ENCODE results near the gene MED17. TPM values are rescaled to one million over a fixed set of nuclear protein-coding genes. Genes with fewer than 3 reads are reported as not detected.
"Not testable (repeated sequence)": the region's sequence is repeated elsewhere in the genome, so short reads cannot be mapped to it uniquely, and the experiment has no call there.

The MED17 gene
- total RNA-seq (2014; rRNA removed), result 27.9 and 28.9 TPM in 2 replicates
- 11.4 TPM for polyA plus RNA-seq (2012)

DNA sequence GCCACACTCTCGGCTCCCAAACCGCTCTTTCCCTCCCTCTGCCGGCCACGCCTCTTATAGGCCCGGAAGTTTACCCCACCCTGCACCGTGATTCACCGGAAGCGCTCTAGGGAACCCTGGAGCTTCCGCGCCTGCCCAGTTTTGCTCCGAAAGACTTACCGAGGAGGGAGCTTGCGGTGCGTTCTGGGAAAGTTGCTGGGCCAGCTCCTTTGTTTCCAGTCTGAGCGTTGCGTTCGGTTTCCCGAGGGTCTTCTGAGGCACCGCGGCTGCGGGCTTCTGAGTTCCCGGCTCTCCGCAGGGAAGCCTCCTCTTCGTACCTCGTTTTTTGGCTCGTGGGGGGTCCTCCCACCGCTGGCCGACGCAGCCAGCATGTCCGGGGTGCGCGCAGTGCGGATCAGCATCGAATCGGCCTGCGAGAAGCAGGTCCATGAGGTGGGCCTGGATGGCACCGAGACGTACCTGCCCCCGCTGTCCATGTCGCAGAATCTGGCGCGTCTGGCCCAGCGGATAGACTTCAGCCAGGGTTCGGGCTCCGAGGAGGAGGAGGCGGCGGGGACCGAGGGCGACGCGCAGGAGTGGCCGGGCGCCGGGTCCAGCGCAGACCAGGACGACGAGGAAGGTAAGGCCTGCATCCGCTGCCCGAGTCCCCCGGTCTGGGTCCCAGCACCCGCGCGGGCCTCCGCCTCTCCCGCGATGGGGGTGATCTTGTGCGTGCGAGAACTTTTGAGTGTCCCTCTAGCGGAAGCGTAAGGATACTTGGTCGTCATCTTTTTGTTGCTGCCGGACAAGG, at the start of gene MED17:
Gene MED17 (plus strand): TSS at position 138 of the 790 bp plus-strand sequence. CDS start 232 bp downstream, at position 370.
- DNase-seq (ENCODE audit: low read depth), result peak; percentile 93

DNA sequence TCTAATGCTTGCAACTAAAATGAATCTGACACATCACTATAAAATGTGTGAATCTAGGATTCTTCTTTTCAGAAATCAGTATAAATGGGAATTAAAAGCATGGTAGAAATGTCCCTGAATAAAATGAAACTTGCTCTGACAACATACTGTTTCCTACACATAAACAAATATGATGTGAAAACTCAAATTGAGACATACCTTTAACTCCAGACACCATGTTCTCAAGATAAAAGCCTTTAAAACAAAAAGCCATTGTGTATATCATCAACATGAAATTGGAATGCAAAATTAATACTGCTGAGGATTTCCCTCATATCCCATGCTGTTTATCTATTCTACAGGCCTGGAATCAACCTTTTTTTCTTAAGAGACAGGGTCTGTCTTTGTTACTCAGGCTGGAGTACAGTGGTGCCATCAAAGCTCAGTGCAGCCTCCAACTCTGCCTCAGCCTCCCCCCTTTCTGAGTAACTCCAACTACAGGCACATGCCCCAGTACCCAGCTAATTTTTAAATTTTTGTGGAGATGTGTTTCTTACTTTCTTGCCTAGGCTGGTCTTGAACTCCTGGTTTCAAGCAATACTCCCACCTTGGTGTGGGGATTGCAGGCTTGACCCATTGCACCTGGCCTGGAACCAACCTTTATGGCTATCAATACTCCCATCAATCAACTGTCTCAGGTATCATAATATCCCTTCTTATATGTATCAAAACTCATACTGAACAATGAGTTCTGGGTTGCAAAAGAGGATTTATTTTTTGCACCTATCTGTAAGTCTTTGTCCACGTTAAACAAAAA, 49.5 kb upstream of the MED17 start:
- DNase-seq (ENCODE audit: low read depth), result no peak

DNA sequence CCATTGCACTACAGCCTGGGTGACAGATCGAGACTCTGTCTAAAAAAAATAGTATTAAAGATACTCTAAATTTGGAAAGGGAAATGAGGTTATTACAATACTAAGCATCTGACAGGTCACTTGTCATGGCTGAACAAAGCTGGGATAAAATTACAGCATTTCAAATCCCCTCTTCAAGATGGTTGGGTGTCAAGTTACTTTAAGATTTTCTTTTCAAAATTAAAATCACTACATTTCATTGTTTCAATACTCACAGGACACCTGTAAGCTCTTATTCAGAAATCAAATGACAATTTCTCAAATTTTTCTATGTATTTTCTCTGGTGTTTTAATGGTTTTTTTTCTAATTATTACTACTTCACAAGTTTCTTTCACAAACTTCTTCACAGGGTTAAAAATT, 48.5 kb upstream of the MED17 start:
- no peak for DNase-seq (ENCODE audit: low read depth)

DNA sequence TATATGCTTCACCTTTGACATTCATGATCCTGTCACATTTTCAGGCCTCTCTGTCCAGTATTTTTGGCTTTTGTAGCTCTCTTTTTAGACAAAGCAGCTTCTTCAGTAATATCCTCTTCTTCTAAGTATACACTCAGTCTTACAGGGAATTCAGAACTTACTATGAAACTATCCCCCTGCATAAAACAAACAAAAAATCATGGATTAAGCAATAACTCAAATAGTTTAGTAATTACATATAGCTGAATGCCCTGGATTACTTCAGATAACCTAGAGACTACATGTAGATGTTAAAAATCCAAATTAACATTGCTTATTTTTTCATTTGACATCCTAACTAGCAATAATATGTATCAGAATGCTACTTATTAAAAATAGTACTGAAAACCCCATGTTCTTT, 48.0 kb upstream of the MED17 start:
- DNase-seq (ENCODE audit: low read depth), result no peak

DNA sequence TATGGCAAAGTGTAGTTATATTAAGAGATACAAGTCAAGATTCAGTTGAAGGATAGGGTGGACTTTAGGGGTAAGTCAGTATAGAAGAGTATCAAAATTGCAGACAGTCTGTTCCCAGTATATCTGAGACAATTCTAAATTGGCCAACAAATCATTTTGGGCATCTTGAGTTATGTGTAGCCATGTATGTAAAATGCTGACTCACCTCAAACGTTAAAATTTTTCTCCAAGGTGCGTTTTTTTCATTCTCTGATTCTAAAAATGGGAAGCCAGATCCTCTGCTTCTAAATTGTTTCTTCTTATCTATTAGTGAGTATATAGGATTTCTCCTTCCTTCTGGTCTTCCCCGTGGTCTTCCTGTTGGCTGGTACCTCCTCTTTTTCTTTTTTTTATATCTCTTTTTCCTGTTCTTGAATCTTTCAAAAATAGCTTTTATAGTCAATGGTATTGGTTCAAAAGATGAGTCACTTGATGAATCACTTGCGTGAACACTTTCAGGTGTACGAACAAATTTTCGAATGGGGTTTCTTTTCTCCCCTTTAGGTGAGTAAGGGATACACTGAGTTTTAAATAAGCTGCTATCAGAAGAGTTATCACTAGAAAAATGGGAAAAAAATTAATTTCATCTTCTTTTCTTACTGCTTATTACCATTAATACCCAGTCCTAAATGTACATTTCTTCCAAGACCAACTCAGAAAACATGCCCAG, 46.0 kb upstream of the MED17 start:
- no peak for DNase-seq (ENCODE audit: low read depth)

DNA sequence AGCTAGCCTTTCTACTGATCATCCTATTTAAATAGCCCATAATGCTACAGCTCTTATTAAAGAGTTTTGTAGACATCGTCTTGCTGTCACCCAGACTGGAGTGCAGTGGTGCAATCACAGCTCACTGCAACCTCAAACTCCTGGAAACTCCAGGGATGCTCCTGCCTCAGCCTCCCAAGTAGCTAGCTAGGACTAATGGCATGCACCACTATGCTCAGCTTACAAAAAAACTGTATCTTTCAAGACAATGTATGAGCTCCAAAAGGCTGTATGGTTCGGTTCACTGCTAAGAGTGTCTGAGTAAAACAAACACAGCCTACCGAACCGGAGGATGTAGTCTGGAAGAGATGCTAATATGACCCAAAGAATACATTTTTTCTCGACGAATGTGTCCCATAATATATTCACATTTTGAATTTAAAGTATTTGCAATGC, 45.4 kb upstream of the MED17 start:
- DNase-seq (ENCODE audit: low read depth), result no peak

GRCh38 chr11:93740031-93740729, 43.9 kb upstream of the MED17 start:
- peak; percentile 42 for DNase-seq (ENCODE audit: low read depth)

- DNase-seq (ENCODE audit: low read depth), result peak; percentile 67
Measured at GRCh38 chr11:93740730-93741093, 43.4 kb upstream of the MED17 start.

DNA sequence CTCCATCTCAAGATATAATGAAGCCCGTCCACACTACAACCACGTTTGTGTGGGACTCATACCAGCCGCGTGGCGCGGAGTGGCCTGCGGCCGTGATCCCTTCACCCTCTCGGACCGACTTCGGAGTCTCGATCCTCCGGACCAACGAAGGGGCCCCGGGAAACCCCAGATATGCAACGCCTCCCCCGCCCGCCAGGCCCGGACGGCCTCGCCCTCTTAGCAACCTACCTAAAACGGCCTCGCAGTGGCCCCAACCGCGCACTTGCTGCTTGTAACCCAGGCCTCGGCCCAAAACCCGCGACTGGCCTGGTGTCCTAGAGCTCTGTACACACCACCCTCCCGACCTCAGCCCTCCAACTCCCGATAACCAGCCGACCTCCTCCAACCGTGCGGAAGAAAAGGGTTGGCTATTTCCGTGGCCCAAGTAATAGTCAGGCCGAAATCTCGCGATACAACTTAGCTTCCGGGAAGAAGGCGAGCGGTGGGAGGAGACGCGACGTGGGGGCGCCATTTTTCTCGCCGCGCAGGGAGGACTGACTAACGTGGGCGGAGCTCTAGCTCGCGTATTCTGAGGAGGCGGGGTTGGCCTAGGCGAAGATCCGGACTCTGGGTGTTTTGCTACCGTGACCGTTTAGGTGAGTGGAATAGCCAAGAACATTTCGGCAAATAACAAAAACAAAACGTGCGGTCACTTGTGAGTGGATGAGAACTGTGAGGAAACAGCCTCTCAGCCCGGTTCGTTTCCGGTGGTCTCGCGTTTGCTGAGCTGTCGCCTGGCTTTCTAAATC, 42.8 kb upstream of the MED17 start, which contains the start of the genes C11orf54 and TAF1D:
Gene C11orf54 (plus strand): TSS at position 579 of the 788 bp plus-strand sequence. CDS start 5,722 bp downstream, outside the sequence.
Gene TAF1D (minus strand): TSS at position 402 of the 788 bp plus-strand sequence. CDS start 2,191 bp downstream, outside the sequence.
- DNase-seq (ENCODE audit: low read depth), result peak; percentile 97

DNA sequence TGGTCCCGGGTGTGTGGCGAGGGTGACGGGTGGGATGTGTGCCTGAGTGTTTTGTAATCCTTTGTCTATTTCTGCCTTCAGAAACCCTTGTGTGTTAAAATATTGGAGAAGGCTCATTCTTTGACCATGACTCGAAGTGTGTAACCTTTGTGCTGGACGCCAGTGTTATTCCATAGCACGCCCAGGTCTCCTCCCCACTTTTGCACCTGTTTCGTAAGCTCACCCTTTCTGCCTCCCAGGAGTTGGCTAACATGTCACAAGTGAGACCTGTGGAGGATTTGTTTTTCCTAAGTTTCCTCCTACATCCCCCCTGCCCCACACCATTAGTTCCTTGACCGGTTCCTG, 42.2 kb upstream of the MED17 start:
- DNase-seq (ENCODE audit: low read depth), result peak; percentile 77

DNA sequence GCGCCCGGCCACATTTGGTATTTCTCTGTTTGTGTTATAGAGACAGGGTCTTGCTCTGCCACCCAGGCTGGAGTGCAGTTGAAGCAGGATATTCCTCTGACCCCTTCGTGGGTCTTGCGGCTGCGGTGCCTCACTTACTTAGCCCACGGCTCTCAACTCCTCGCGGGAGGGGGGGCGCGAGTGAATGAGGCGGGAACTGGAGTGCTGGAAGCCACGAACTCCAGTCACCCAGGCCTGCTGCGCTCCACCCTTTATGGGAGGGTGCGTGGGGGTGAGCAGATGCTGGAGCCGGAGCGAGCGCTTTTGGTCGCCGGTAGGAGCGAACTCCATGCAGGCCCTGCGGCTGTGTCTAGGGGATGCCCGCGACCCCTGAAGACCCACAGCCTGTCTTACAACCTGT, 40.8 kb upstream of the MED17 start:
- DNase-seq (ENCODE audit: low read depth), result no peak

- DNase-seq (ENCODE audit: low read depth), result no peak
Measured at GRCh38 chr11:93744669-93745004, 39.4 kb upstream of the MED17 start.

- not testable (repeated sequence) for DNase-seq (ENCODE audit: low read depth)
Measured at GRCh38 chr11:93745005-93745755, 38.9 kb upstream of the MED17 start.

DNA sequence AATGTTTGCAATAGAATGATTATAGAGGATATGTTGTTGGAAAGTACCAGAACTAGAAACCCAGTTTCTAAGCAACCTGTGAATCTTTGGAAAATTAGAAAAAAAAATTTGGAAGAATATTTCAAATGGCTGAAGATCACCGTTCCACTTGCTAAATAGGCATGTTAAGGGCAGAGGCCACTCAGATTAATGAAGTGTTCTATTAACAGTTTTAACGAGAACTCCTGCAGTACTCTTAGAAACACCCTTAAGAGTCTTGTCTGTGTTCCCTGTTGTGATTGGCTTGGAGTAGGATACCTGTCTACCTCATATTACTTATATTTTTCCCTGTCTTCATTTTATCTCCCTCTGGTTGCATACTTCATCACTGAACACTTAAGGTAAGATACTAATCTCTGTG, 38.0 kb upstream of the MED17 start:
- no peak for DNase-seq (ENCODE audit: low read depth)

- DNase-seq (ENCODE audit: low read depth), result no peak
Measured at GRCh38 chr11:93747122-93747521, 37.0 kb upstream of the MED17 start.

GRCh38 chr11:93751001-93751400, 33.1 kb upstream of the MED17 start:
- DNase-seq (ENCODE audit: low read depth), result no peak

GRCh38 chr11:93753241-93753640, 30.8 kb upstream of the MED17 start:
- no peak for DNase-seq (ENCODE audit: low read depth)

DNA sequence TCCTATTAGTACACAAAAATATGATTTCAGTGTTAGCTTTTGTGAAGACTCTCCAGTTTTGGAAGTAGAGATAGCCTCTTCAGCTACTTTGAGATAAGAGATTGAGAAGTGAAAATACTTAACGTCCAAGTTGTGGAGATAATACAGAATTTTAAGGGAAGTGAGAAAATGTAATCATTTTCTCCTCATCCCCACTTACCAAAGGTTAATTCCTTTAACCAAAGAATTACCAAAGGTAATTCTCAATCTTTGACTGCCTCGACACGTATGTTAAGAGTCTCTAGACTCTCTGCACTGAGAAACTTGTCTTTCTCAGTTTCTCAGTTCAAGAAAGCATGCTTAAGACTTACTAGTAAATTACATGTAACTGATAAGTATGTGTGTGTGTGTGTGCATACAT, 27.3 kb upstream of the MED17 start:
- no peak for DNase-seq (ENCODE audit: low read depth)

DNA sequence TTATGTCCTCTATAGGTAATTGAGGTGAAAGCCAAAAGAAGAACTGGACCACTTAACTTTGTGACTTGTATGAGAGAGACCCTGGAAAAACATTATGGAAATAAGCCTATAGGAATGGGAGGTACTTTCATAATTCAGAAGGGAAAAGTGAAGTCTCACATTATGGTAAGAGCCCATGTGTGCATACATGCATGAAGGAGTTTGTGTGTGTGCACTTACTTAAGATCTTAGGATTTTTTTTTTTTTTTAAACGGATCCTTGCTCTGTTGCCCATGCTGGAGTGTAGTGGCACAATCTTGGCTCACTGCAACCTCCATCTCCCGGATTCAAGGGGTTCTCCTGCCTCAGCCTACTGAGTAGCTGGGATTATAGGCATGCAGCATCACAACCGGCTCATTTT, 26.8 kb upstream of the MED17 start:
- DNase-seq (ENCODE audit: low read depth), result no peak
